Measurements from ENCODE around the gene CPS1.

The CPS1 gene

DNA sequence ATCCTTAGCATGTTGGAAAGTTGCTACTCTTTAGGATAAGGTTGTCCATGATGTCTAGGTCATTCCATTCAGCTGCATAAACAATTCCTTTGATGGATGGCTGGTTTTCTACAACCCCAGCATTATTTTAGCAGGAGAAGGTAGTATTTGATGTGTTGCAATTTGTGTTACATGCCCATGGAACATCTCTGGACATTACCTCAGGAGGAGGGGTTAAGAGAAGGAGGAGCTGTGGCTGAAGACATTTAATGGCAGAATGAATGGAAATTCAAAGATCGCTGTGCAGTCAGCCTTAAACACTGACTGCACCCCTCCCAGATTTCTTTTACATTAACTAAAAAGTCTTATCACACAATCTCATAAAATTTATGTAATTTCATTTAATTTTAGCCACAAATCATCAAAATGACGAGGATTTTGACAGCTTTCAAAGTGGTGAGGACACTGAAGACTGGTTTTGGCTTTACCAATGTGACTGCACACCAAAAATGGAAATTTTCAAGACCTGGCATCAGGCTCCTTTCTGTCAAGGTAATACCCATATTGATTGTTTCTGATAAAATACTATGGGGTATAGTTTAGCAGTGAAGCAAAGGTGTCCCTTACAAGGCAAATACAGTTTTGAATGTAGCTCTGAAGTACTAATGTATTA is at the start of gene CPS1:
TSS of gene CPS1 (plus strand) at position 271 of the 652 bp plus-strand sequence. CDS start at position 406, 135 bp downstream.
- no peak for DNase-seq (ENCODE audit: low read depth)

DNA sequence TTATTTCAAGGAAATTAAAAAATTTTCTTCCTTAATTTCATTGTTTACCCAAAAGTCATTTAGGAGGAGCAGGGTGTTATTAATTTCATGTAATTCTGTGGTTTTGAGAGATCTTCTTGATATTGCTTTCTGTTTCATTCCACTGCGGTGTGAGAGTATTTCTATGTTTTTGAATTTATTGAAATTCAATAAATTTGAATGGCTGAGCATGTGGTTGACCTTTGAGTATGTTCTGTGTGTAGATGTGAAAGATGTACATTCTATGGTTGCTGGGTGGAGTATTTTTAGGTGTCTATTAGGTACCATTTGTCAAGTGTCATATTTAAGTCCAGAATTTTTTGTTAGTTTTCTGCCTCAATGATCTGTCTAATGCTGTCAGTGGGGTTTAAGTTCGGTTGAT is 40.5 kb upstream of the CPS1 start:
- no peak for DNase-seq (ENCODE audit: low read depth)

DNA sequence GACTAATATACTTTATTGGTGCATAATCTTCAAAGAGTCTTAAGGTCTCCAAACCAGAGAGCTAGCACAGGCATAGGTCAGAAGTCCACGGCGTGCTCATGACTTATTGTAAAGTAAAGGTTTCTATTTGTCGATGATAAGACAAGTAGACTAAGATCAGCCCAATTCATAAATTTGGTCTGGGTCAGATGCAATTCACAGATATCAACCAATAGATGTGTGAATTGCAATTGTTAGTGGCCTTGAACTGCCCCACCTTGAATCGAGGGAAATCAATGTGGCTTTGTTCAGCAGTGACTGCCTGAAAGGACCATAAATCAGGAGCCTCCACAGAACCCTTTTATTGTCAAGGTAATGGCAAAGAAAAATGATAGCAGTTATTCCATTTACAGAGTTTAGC is 39.1 kb upstream of the CPS1 start:
- no peak for DNase-seq (ENCODE audit: low read depth)

GRCh38 chr2:210519594-210519993 is 36.8 kb upstream of the CPS1 start:
- DNase-seq (ENCODE audit: low read depth) = no peak

GRCh38 chr2:210522399-210522798 is 34.0 kb upstream of the CPS1 start:
- no peak for DNase-seq (ENCODE audit: low read depth)

- no peak for DNase-seq (ENCODE audit: low read depth)
These were observed 32.6 kb upstream of the CPS1 start for GRCh38 chr2:210523650-210524289.

- no peak for DNase-seq (ENCODE audit: low read depth)
These were observed 31.9 kb upstream of the CPS1 start for GRCh38 chr2:210524533-210524932.

DNA sequence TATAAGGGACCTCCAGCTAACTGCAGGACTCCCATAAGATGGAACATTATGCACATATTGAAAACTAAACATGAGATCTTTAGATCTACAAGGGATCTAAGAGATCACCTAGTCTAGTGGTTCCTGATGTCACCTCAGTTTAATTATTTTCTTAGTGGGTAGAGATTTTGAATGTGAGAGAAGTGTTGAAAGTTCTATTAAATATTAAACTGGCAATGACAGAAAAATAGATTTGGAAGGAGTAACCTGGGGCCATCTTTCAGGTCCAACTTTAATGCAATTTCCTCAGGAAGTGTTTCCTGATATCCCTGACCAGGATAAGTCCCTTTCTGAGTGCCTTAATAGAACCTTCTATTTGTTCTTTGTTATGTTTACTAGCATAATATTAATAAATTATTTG is 29.1 kb upstream of the CPS1 start:
- DNase-seq (ENCODE audit: low read depth) = no peak

DNA sequence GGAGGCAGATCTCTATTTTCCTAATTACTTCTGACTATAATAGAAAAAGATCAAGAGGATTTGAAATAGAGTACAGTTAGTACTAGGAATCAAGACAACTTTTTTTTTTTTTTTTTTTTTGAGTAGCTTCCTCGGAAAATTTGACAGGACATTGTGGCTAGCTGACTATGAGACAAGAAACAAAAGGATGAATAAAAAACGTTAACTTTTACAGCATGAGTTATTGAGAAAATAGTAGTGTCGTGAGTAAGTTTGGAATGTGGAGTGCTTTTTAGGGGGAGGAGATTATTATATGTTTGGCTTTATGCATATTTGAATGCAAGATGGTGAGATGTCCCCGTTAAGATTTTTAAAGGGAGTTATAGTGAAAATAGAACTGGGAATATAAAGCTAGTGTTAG is 27.7 kb upstream of the CPS1 start:
- DNase-seq (ENCODE audit: low read depth) = no peak

DNA sequence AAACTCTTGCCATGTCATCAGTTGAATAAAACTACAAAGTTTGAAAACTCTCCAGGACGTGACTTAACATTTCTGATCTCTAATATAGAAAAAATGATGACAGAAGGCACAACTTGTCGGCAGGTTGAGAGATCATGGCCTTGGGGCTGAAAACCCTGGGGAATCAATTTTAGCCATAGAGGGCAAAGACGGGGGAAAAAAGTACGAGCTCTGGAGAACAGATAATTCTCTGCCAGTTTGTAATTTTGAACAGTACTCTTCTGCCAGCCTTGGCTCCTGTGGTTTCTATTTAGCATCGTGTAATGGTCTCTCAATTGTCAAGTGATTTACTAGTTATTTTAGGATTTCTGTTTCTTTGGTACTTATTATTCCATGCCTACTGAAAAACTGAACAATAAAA is 25.3 kb upstream of the CPS1 start:
- no peak for DNase-seq (ENCODE audit: low read depth)

DNA sequence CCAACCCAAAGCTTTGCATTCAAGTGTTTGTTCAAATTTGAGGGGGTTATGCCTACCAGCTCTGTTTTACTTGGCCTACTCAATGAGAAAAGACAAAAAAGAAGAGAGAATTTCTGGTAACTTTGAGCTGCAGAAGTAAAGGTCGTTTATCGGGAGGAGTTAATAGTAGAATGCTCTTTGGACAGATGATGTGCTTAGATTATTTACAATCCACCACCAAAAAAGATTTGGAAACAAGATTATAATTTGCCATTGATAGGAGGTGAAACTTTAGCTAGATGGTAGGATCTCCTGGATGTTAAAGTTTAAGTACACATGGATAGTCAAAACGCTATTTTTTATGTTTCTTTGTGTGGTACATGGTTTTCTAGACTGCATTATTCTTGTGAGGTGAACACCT is 24.9 kb upstream of the CPS1 start:
- no peak for DNase-seq (ENCODE audit: low read depth)

- no peak for DNase-seq (ENCODE audit: low read depth)
These were observed 23.0 kb upstream of the CPS1 start for GRCh38 chr2:210533389-210533788.

DNA sequence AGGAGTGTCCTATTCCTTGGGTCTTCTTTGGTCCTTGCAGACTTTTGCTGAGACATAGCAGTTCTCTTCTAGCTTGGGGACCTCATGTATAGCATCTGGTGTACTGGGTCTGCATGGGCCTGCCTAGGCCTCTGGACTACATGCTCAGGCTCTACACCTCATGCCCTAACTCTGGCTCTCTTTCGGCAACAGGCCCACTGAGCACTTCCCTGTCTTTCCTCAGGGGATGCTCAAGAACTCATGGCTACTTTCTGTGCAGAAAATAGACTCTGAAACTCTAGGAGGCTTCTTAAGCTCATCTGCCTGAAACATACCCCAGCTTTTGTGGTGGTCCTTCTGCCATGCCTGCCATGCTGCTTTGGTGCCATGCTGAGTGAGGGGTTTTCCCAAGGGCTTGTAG is 21.5 kb upstream of the CPS1 start:
- no peak for DNase-seq (ENCODE audit: low read depth)

- no peak for DNase-seq (ENCODE audit: low read depth)
These were observed 19.3 kb upstream of the CPS1 start for GRCh38 chr2:210536973-210537650.

GRCh38 chr2:210539035-210539434 is 17.4 kb upstream of the CPS1 start:
- DNase-seq (ENCODE audit: low read depth) = no peak

DNA sequence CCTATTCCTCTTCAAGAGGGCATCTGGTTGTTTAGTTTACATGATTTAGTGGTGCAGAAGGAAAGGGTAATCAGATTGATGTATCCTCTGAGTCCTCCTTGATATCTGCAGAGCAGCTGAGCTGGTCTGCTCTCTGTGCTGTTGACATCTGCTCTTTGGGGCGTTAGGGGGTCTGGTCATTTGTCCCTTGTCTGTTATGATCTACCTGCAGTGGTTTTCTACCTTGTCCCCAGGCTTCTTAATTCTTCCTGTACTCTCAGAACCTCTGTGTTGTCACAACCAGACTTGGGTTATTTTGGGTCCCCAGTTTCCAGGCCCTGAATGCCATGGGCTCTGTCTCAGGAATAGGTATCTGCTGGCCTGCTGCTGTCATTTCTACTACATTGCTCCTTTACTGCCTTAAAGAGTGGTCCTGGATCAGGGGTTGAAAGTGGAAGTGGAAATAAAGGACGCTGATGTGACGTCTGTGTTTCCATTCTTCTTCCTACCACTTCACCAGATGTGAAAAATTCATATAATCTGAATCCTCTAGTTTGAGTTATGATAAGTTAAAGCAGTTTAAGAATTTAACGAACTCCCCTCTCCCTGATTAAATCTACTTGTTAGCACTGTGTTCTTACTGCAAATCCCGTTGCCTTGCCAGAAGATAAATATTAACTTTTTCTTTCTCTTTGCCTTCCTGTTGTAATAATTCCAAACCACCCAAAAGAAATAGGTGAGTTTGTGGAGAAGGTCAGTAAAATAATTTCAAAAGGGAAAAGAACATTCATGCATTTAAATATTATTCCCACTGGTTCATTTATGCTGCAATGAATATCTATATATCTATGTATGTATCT is 16.6 kb upstream of the CPS1 start:
- DNase-seq (ENCODE audit: low read depth) = no peak

DNA sequence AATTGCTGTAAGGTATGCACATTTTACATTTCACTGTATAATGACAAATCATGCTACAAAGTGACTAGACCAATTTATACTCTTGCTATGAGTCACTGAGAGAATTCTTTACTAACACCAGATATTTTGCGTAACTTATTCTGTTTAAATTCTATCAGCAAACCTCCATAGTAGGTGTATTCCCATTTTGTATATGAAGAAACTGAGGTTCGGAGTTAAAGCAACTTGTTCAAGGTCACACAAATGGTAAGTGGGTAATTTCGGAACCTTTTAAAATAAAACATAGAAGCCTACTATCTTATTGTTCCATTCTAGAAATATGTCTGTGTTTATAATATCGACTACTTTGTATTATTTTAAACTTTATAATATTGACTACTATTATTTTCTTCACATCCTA is 15.9 kb upstream of the CPS1 start:
- no peak for DNase-seq (ENCODE audit: low read depth)

DNA sequence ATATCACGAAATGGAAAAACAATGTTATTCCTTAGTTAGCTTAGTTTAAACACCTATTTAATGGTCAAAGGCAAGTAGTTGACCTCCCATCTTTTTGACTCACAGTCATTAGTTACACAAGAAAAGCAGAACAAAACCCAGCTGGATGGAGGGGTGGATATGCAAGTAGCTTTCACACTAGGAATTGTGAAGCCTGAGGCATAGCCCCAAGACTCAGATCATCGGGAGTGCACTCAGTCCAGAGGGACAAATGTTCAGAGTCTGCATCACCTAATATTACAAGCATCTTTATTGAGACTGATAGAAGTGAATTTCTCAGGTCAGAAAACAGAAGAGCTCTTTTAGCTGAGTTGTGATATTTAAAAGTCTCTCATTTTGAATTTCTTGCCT is 15.5 kb upstream of the CPS1 start:
- no peak for DNase-seq (ENCODE audit: low read depth)

- no peak for DNase-seq (ENCODE audit: low read depth)
These were observed 15.0 kb upstream of the CPS1 start for GRCh38 chr2:210541290-210541902.

DNA sequence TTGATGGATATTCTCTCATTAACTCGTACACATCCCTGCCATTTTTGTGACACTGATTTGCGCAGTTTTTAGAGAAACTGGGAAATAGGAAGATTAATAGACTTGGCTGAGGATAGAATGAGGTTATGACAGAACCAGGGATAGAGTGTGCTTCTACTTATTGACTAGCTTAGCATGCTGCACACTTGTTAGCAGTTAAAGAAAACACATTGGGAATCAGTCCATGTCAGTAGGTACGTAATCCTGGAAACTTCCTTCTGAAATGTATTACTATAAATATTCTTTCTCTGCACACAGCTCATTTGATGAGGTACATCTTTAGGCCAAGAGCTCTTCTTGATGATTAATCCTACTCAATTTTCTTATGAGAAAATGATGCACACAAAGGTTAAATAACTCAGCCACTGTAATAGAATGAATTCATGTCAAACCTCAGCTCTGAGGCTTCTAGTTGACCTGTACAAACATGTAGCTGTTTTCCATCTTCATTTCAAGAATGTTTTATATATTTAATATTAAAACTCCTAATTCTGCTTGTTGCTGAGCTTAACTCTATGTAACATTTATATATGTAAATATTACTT is 12.3 kb upstream of the CPS1 start:
- no peak for DNase-seq (ENCODE audit: low read depth)

DNA sequence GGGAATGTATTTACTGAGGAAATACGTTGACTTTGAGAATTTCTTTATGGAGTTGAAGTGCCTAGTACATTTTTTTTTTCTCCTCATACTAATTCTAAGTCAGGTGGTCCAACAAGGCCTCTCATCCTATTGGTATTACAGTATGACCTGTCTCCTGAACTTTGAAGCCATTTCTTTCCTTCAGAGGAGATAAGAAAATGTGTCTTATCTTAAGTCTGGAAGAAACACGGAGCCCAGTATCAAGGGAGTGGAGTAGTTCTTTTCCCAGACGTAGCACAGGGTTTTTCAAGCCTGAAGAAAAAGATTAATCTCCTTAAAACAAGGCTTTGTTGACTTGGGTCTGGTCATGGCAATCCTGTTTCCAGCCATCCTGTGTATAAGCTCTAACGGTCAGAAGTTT is 11.6 kb upstream of the CPS1 start:
- no peak for DNase-seq (ENCODE audit: low read depth)

All from activated T-cell treated with anti-CD3 and anti-CD28 coated beads for 48 hours (primary cell).